ENCODE results near the gene ATG4A. TPM values are rescaled to one million over a fixed set of nuclear protein-coding genes. Genes with fewer than 3 reads are reported as not detected.
A peak's percentile ranks its signal among the peaks of the same experiment; 100 is the strongest.

ATG4A gene
- total RNA-seq, 1 donor from 2014 or later, result 23.4 TPM

- no peak overlapping the region for H3K27ac Mint-ChIP-seq (ENCODE audit: unreplicated experiment)
- TF ChIP-seq, protein P1, sequence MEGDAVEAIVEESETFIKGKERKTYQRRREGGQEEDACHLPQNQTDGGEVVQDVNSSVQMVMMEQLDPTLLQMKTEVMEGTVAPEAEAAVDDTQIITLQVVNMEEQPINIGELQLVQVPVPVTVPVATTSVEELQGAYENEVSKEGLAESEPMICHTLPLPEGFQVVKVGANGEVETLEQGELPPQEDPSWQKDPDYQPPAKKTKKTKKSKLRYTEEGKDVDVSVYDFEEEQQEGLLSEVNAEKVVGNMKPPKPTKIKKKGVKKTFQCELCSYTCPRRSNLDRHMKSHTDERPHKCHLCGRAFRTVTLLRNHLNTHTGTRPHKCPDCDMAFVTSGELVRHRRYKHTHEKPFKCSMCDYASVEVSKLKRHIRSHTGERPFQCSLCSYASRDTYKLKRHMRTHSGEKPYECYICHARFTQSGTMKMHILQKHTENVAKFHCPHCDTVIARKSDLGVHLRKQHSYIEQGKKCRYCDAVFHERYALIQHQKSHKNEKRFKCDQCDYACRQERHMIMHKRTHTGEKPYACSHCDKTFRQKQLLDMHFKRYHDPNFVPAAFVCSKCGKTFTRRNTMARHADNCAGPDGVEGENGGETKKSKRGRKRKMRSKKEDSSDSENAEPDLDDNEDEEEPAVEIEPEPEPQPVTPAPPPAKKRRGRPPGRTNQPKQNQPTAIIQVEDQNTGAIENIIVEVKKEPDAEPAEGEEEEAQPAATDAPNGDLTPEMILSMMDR (IDR thresholded peaks at IDR 0.05; ENCODE audit: unreplicated experiment), result no peak
- no peak for DNase-seq (ENCODE audit: low spot score)
- H3K27me3 Mint-ChIP-seq (ENCODE audit: unreplicated experiment), result no peaks in the 10 kb centered on the region
- no peak overlapping the region for H3K4me3 Mint-ChIP-seq (ENCODE audit: unreplicated experiment)
- no peaks in the 10 kb centered on the region for H3K9me3 Mint-ChIP-seq (ENCODE audit: unreplicated experiment)
- no peaks in the 10 kb centered on the region for H3K36me3 Mint-ChIP-seq (ENCODE audit: low read depth, unreplicated experiment)
- peaks cover 16% of the 10 kb centered on the region for H3K4me1 Mint-ChIP-seq (ENCODE audit: unreplicated experiment)
Measured at GRCh38 chrX:108114541-108114940, 23.0 kb downstream of the ATG4A start.

DNA sequence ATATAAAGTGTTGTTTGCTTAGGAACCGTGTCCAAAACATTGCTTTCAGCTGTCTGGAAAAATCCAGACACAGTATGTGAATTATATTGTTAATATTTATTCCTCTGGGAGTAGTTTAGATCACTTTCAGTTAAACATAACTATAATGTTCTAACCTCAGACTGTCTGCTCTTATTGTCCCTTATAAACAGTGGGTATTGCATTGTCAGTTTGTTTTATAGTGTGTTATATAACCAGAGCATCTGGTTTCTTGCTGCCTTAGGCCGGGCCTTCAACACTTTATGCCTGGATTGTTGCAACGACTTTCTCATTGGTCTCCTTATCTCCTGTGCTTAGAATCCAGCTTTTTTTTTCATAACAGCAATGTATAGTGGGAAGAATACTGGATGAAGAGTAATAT, 26.4 kb downstream of the ATG4A start:
- Mint-ChIP-seq H3K4me1 (ENCODE audit: unreplicated experiment) (peaks cover 32% of the 10 kb centered on the region), H3K27me3 (ENCODE audit: unreplicated experiment) (no peaks in the 10 kb centered on the region), H3K9me3 (ENCODE audit: unreplicated experiment) (no peaks in the 10 kb centered on the region), H3K36me3 (ENCODE audit: low read depth, unreplicated experiment) (no peaks in the 10 kb centered on the region), H3K27ac (ENCODE audit: unreplicated experiment) (no peak overlapping the region), H3K4me3 (ENCODE audit: unreplicated experiment) (no peak overlapping the region)
- no peak for DNase-seq (ENCODE audit: low spot score)
- TF ChIP-seq, protein P1 (IDR thresholded peaks at IDR 0.05; ENCODE audit: unreplicated experiment), result no peak

GRCh38 chrX:108121291-108121690, 29.7 kb downstream of the ATG4A start:
- Mint-ChIP-seq H3K4me1 (ENCODE audit: unreplicated experiment) (peaks cover 38% of the 10 kb centered on the region), H3K4me3 (ENCODE audit: unreplicated experiment) (no peak overlapping the region), H3K36me3 (ENCODE audit: low read depth, unreplicated experiment) (no peaks in the 10 kb centered on the region), H3K9me3 (ENCODE audit: unreplicated experiment) (no peaks in the 10 kb centered on the region), H3K27me3 (ENCODE audit: unreplicated experiment) (no peaks in the 10 kb centered on the region), H3K27ac (ENCODE audit: unreplicated experiment) (no peak overlapping the region)
- TF ChIP-seq, protein P1 (IDR thresholded peaks at IDR 0.05; ENCODE audit: unreplicated experiment), result no peak
- no peak for DNase-seq (ENCODE audit: low spot score)

- DNase-seq (ENCODE audit: low spot score), result no peak
- Mint-ChIP-seq H3K9me3 (ENCODE audit: unreplicated experiment) (no peaks in the 10 kb centered on the region), H3K36me3 (ENCODE audit: low read depth, unreplicated experiment) (no peaks in the 10 kb centered on the region), H3K27me3 (ENCODE audit: unreplicated experiment) (no peaks in the 10 kb centered on the region), H3K4me1 (ENCODE audit: unreplicated experiment) (peaks cover 49% of the 10 kb centered on the region), H3K4me3 (ENCODE audit: unreplicated experiment) (no peak overlapping the region), H3K27ac (ENCODE audit: unreplicated experiment) (peak overlapping the region; percentile 30)
- TF ChIP-seq, protein P1 (IDR thresholded peaks at IDR 0.05; ENCODE audit: unreplicated experiment), result no peak
Measured at GRCh38 chrX:108122748-108123147, 31.2 kb downstream of the ATG4A start.

GRCh38 chrX:108123591-108124366, 32.2 kb downstream of the ATG4A start:
- DNase-seq (ENCODE audit: low spot score), result no peak
- Mint-ChIP-seq H3K4me3 (ENCODE audit: unreplicated experiment) (no peak overlapping the region), H3K27ac (ENCODE audit: unreplicated experiment) (peak overlapping the region; percentile 41), H3K36me3 (ENCODE audit: low read depth, unreplicated experiment) (no peaks in the 10 kb centered on the region), H3K27me3 (ENCODE audit: unreplicated experiment) (no peaks in the 10 kb centered on the region), H3K4me1 (ENCODE audit: unreplicated experiment) (peaks cover 41% of the 10 kb centered on the region), H3K9me3 (ENCODE audit: unreplicated experiment) (no peaks in the 10 kb centered on the region)
- TF ChIP-seq, protein P1 (IDR thresholded peaks at IDR 0.05; ENCODE audit: unreplicated experiment), result no peak
